SJSA1 (cell line): ENCODE data around the gene UBE2M. TPM values are rescaled to one million over a fixed set of nuclear protein-coding genes. Genes with fewer than 3 reads are reported as not detected.
"Not testable (repeated sequence)": the region's sequence is repeated elsewhere in the genome, so short reads cannot be mapped to it uniquely, and the experiment has no call there.

Source experiments
- DNase-seq, 2 experiments: peaks; one replicate each; pipeline ENCODE4 v3.0.0-alpha.2; 2015 to 2020; ENCODE audit warnings: low spot score in 2 of 2, low read depth in 1 of 2
- H3K27ac ChIP-seq: fragments of 250-450 bp; sonication (Bioruptor Pico); 2 replicates; pipeline ENCODE4 v1.5.1; 2020; ENCODE audit warnings: mild to moderate bottlenecking, moderate library complexity
- H3K27me3 ChIP-seq: fragments of 250-450 bp; sonication (Bioruptor Pico); replicated peaks from 2 replicates; pipeline ENCODE4 v1.5.1; 2020; ENCODE audit warnings: mild to moderate bottlenecking, moderate library complexity
- H3K36me3 ChIP-seq: fragments of 250-450 bp; sonication (Bioruptor Pico); 2 replicates; pipeline ENCODE4 v1.5.1; 2020; ENCODE audit warnings: mild to moderate bottlenecking
- H3K4me1 ChIP-seq: fragments of 250-450 bp; sonication (Bioruptor Pico); replicated peaks from 2 replicates; pipeline ENCODE4 v1.6.1; 2021; ENCODE audit warnings: mild to moderate bottlenecking
- H3K4me3 ChIP-seq: fragments of 250-450 bp; sonication (Bioruptor Pico); 2 replicates; pipeline ENCODE4 v1.5.1; 2020; ENCODE audit warnings: mild to moderate bottlenecking
- H3K9me3 ChIP-seq: fragments of 250-450 bp; sonication (Bioruptor Pico); replicated peaks from 2 replicates; pipeline ENCODE4 v1.5.1; 2020; ENCODE audit warnings: mild to moderate bottlenecking
- total RNA-seq: library from RNA; depleted of rRNA; stranded (reverse); fragments of >200 nt; shearing (Covaris generic); gene quantifications from 2 replicates; pipeline ENCODE4 v1.2.3, GENCODE V29; 2014; rRNA removed

The UBE2M gene
- total RNA-seq, 1 experiment from 2014 or later: 109 TPM

- H3K4me3 ChIP-seq: no peak within 1 kb of the TSS
- H3K27me3 ChIP-seq: no peaks in the 10 kb centered on the region
- H3K27ac ChIP-seq: no peak within 1 kb of the TSS
- no peaks in the 10 kb centered on the region for H3K4me1 ChIP-seq
- peaks cover 25% of the 10 kb centered on the region for H3K36me3 ChIP-seq
- no peak for DNase-seq
- peaks cover 2% of the 10 kb centered on the region; the same call in 1 of the 2 replicates for H3K9me3 ChIP-seq
Measured at GRCh38 chr19:58511353-58512208, 46.8 kb downstream of the UBE2M start, which contains the start of gene SLC27A5. Gene SLC27A5 (minus strand): TSS chr19:58511992. CDS start chr19:58511955, 37 bp downstream.

GRCh38 chr19:58510084-58510862 lies 48.1 kb downstream of the UBE2M start:
- Histone ChIP-seq H3K36me3 (peaks cover 15% of the 10 kb centered on the region), H3K4me3 (no peak overlapping the region), H3K27ac (no peak overlapping the region), H3K27me3 (no peaks in the 10 kb centered on the region), H3K4me1 (no peaks in the 10 kb centered on the region), H3K9me3 (peaks cover 2% of the 10 kb centered on the region; the same call in 1 of the 2 replicates)
- DNase-seq: no peak

DNA sequence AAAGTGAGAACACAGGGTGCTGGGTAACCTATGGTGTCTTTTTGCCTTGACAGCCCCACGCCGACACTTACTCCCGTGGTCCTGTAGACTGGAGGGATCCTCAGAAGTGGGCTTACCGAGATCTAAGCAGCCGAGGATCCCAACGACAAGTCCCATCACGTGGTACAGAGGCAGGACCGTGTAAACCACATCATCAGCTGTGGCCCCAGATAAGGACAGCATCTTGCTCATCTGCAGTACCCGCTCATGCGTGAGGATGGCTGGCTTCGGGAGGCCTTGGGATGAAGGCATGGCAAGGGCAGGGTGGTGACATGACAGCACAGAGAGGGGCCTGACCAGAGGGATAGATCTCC lies 48.7 kb downstream of the UBE2M start:
- Histone ChIP-seq H3K4me3 (no peak overlapping the region), H3K36me3 (peaks cover 12% of the 10 kb centered on the region), H3K27ac (no peak overlapping the region), H3K9me3 (peaks cover 2% of the 10 kb centered on the region; the same call in 1 of the 2 replicates), H3K4me1 (no peaks in the 10 kb centered on the region), H3K27me3 (no peaks in the 10 kb centered on the region)
- DNase-seq: no peak

- DNase-seq, H3K4me3 ChIP-seq, H3K27me3 ChIP-seq, H3K4me1 ChIP-seq, H3K9me3 ChIP-seq, H3K27ac ChIP-seq, H3K36me3 ChIP-seq: not testable (repeated sequence)
Measured at GRCh38 chr19:58507602-58508223, 50.7 kb downstream of the UBE2M start.

Other genes with a start within 250 kb of the UBE2M start
- gene ZSCAN22, start 231.6 kb downstream of the UBE2M start, total RNA-seq: 2.5 and 3.2 TPM in 2 replicates
- 23.6 and 67.7 TPM in 2 replicates for gene A1BG, start 205.1 kb downstream of the UBE2M start, total RNA-seq
- 0.19 and 1.3 TPM in 2 replicates for gene ZNF497, start 195.9 kb downstream of the UBE2M start, total RNA-seq
- 2.5 and 7.0 TPM in 2 replicates for gene ZNF837, start 177.6 kb downstream of the UBE2M start, total RNA-seq
- gene RPS5, start 171.3 kb downstream of the UBE2M start, total RNA-seq: 1,597 and 2,220 TPM in 2 replicates
- gene RNF225, start 163.0 kb downstream of the UBE2M start, total RNA-seq: 0.53 TPM in 1 of 2 replicates, not detected in the other
- gene ZNF584, start 150.0 kb downstream of the UBE2M start, total RNA-seq: 9.6 and 13.5 TPM in 2 replicates
- 2.8 and 6.0 TPM in 2 replicates for gene ZNF132, start 118.5 kb downstream of the UBE2M start, total RNA-seq
- 4.9 and 6.7 TPM in 2 replicates for gene ZNF324B, start 107.0 kb downstream of the UBE2M start, total RNA-seq
- gene ZNF324, start 91.5 kb downstream of the UBE2M start, total RNA-seq: 6.4 and 15.1 TPM in 2 replicates
- 5.1 TPM in 2 replicates for gene ZNF446, start 82.3 kb downstream of the UBE2M start, total RNA-seq
- gene SLC27A5, start 46.6 kb downstream of the UBE2M start, total RNA-seq: 0.38 and 0.55 TPM in 2 replicates
- gene ZBTB45, start 38.8 kb downstream of the UBE2M start, total RNA-seq: 4.2 and 4.7 TPM in 2 replicates
- gene TRIM28, start 14.5 kb downstream of the UBE2M start, total RNA-seq: 343 and 432 TPM in 2 replicates
- gene CHMP2A, start 3.5 kb downstream of the UBE2M start, total RNA-seq: 92.8 and 116 TPM in 2 replicates
- 5.0 and 7.4 TPM in 2 replicates for gene MZF1, start 14.7 kb upstream of the UBE2M start, total RNA-seq